Effector memory CD4-positive, alpha-beta T cell (primary cell): ENCODE data around the gene STAT5A.
"Not testable (repeated sequence)": the region's sequence is repeated elsewhere in the genome, so short reads cannot be mapped to it uniquely, and the experiment has no call there.

Experiments used
- DNase-seq, 3 donors: peaks; one replicate each; pipeline ENCODE4 v3.0.0-alpha.2; 2020
- H3K27ac ChIP-seq: 2 replicates; pipeline ENCODE4 v1.7.0; 2013; ENCODE audit warnings: mild to moderate bottlenecking, low read length, moderate library complexity; ENCODE audit not compliant: insufficient read depth, poor library complexity, severe bottlenecking
- H3K27me3 ChIP-seq: replicated peaks from 2 replicates; pipeline ENCODE4 v1.7.0; 2013; ENCODE audit warnings: mild to moderate bottlenecking, low read length; ENCODE audit not compliant: insufficient read depth, control insufficient read depth, poor library complexity, severe bottlenecking
- H3K36me3 ChIP-seq: 2 replicates; pipeline ENCODE4 v1.7.0; 2013; ENCODE audit warnings: mild to moderate bottlenecking, low read length, moderate library complexity; ENCODE audit not compliant: control insufficient read depth, insufficient read depth
- H3K4me1 ChIP-seq: 2 replicates; pipeline ENCODE4 v1.7.0; 2013; ENCODE audit warnings: low read length, mild to moderate bottlenecking; ENCODE audit not compliant: control insufficient read depth, insufficient read depth, poor library complexity, severe bottlenecking
- H3K4me3 ChIP-seq: 2 replicates; pipeline ENCODE4 v1.7.0; 2013; ENCODE audit warnings: low read length, low read depth, mild to moderate bottlenecking; ENCODE audit not compliant: insufficient read depth, poor library complexity, severe bottlenecking
- H3K9me3 ChIP-seq: 2 replicates; pipeline ENCODE4 v1.7.0; 2013; ENCODE audit warnings: mild to moderate bottlenecking, low read length, moderate library complexity; ENCODE audit not compliant: control insufficient read depth

STAT5A gene

GRCh38 chr17:42248351-42249179, 39.7 kb upstream of the STAT5A start:
- no peaks in the 10 kb centered on the region for H3K9me3 ChIP-seq
- peak; percentile 61 to 74 (median 69) for DNase-seq
- peaks cover 47% of the 10 kb centered on the region for H3K4me1 ChIP-seq
- peak overlapping the region; percentile 18 for H3K4me3 ChIP-seq
- H3K36me3 ChIP-seq: no peaks in the 10 kb centered on the region
- H3K27ac ChIP-seq: peak overlapping the region; percentile 94
- no peaks in the 10 kb centered on the region for H3K27me3 ChIP-seq

DNA sequence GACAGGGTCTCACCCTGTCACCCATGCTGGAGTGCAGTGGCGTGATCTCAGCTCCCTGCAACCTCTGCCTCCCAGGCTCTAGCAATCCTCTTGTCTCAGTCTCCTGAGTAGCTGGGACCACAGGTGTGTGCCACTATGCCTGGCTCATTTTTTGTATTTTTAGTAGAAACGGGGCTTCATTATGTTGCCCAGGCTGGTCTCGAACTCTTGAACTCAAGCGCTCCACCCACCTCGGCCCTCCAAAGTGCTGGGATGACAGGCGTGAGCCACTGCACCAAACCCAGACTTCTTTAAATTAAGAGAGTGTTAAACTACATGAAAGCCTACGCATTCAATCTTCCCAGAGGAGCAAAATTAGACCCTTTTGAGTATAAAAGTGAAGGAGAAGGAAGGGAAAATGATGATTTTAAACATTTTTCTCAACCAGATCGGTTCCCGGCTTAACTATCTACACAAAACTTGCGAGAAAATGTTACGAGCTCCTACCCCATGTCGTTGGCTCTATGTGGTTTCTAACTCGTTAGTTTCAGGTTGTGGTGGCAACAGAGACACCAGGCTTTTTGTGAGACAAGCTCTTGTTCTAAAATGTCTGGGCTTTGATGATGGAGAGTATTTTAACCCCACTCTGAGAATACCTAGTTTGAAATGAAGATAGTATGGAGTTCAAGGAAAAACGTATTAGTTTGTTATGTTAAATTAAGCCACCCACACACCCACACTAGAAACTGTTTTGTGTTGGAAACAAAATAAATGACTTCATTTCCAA, 38.4 kb upstream of the STAT5A start:
- peak overlapping the region; percentile 94 for H3K27ac ChIP-seq

DNA sequence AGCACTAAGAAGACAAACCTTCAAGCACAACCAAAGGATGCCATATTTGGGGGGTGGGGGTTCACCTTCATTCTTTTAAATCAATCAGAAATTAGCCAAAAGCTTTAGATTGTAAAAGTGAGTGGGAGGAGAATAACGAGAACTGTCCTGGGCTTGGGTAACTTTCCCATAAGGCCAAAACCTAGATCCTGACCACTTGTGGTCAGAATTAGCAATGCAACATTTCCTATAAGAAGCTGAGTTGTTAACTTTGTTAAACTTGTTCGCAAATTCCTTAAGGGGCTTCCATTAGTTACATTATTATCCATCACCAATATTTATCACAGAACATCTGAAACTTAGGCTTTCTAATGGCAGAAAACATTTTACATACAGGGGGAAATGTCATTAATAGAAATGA, 37.2 kb upstream of the STAT5A start:
- DNase-seq: no peak
- peak overlapping the region; percentile 49 for H3K27ac ChIP-seq

More for the DNA sequence above, 38.4 kb upstream of the STAT5A start:
- no peaks in the 10 kb centered on the region for H3K9me3 ChIP-seq
- peak in 2 of 3 donors; percentile 26 to 28 for DNase-seq
- no peaks in the 10 kb centered on the region for H3K27me3 ChIP-seq
- H3K4me3 ChIP-seq: no peak overlapping the region
- H3K36me3 ChIP-seq: no peaks in the 10 kb centered on the region
- peaks cover 45% of the 10 kb centered on the region for H3K4me1 ChIP-seq

DNA sequence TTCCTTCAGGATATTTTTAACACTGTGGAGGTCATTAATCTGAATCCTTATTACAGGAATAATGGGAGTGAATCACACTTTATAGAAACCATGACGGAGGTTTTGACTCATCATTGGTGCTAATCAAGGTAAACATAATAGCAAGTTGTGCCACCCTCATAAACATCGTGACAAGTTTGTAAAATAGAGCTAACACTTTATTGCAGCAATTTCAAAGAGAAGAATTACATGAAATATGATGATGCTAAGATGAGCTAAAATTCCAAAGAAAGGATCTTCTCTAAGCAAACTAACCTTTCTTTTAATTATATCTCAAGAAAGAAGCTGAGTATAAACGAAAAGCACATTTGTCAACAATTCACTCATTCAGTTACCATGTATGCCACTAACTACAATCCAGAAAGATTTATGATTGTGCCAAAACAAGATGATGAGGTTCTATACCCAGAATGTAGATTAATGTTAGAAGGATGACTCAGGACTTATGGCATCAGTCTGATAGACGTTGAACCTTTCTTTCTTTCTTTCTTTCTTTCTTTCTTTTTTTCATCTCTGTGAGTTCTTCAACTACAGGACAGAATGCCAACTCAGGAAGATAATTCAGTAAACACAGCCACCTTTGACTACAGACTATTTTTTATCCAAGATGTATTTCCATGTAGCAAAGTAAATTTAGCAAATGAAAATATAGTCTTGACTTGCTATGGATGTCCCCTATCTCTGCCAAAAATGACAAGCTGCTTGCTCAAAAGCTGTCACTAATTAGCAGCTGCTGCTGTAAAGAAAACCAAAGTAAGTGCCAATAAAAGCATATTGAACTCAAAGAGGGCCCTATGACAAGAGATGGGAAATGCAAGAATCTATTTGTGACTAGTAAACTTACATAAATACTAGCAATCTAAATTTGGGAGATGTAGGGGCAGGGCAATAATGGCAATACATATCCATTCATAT, 35.4 kb upstream of the STAT5A start:
- H3K27ac ChIP-seq: peak overlapping the region; percentile 38
- DNase-seq: no peak

More for the DNA sequence above, 37.2 kb upstream of the STAT5A start:
- H3K4me3 ChIP-seq: no peak overlapping the region
- H3K36me3 ChIP-seq: no peaks in the 10 kb centered on the region
- H3K9me3 ChIP-seq: no peaks in the 10 kb centered on the region
- H3K4me1 ChIP-seq: peaks cover 43% of the 10 kb centered on the region
- no peaks in the 10 kb centered on the region for H3K27me3 ChIP-seq

GRCh38 chr17:42253578-42253977, 34.7 kb upstream of the STAT5A start:
- Histone ChIP-seq H3K27me3 (no peaks in the 10 kb centered on the region), H3K4me3 (no peak overlapping the region), H3K36me3 (no peaks in the 10 kb centered on the region), H3K27ac (peak overlapping the region; percentile 38), H3K9me3 (no peaks in the 10 kb centered on the region), H3K4me1 (peaks cover 21% of the 10 kb centered on the region)
- DNase-seq: no peak

More for the DNA sequence above, 35.4 kb upstream of the STAT5A start:
- Histone ChIP-seq H3K9me3 (no peaks in the 10 kb centered on the region), H3K27me3 (no peaks in the 10 kb centered on the region), H3K36me3 (no peaks in the 10 kb centered on the region), H3K4me3 (no peak overlapping the region), H3K4me1 (peaks cover 27% of the 10 kb centered on the region)

- H3K36me3 ChIP-seq: no peaks in the 10 kb centered on the region
- H3K27ac ChIP-seq: no peak overlapping the region
- H3K4me1 ChIP-seq: peaks cover 16% of the 10 kb centered on the region
- H3K4me3 ChIP-seq: no peak overlapping the region
- DNase-seq: no peak
- no peaks in the 10 kb centered on the region for H3K9me3 ChIP-seq
- no peaks in the 10 kb centered on the region for H3K27me3 ChIP-seq
These were observed 32.9 kb upstream of the STAT5A start for GRCh38 chr17:42255445-42255844.

DNA sequence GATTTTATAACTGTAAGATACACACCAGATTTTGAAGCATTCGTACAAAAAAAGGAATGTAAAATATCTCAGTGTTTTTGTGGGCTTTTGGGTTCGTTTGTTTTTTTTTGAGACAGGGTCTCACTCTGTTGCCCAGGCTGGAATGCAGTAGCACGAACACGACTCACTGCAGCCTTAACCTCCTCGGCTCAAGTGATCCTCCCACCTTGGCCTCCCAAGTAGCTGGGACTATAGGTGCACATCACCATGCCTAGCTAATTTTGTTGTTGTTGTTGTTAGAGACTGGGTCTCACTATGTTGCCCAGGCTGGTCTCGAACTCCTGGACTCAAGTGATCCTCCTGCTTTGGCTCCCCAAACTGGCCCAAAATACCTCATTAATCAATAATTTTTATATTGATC, 28.0 kb upstream of the STAT5A start:
- H3K27me3 ChIP-seq: no peaks in the 10 kb centered on the region
- no peak overlapping the region for H3K27ac ChIP-seq
- H3K36me3 ChIP-seq: no peaks in the 10 kb centered on the region
- no peaks in the 10 kb centered on the region for H3K9me3 ChIP-seq
- H3K4me3 ChIP-seq: no peak overlapping the region
- H3K4me1 ChIP-seq: peaks cover 16% of the 10 kb centered on the region
- no peak for DNase-seq

GRCh38 chr17:42264366-42264765, 23.9 kb upstream of the STAT5A start:
- H3K4me3 ChIP-seq, H3K27me3 ChIP-seq, DNase-seq, H3K9me3 ChIP-seq, H3K27ac ChIP-seq, H3K36me3 ChIP-seq: not testable (repeated sequence)
- H3K4me1 ChIP-seq: peaks cover 28% of the 10 kb centered on the region

GRCh38 chr17:42266462-42266861, 21.8 kb upstream of the STAT5A start:
- Histone ChIP-seq H3K36me3 (no peaks in the 10 kb centered on the region), H3K9me3 (no peaks in the 10 kb centered on the region), H3K27me3 (no peaks in the 10 kb centered on the region), H3K4me3 (no peak overlapping the region), H3K27ac (peak overlapping the region; percentile 79), H3K4me1 (peaks cover 24% of the 10 kb centered on the region)
- no peak for DNase-seq
